ENCODE data around the gene ACTR2. TPM values are rescaled to one million over a fixed set of nuclear protein-coding genes. Genes with fewer than 3 reads are reported as not detected.

Gene ACTR2
- total RNA-seq, 1 donor from 2014 or later = 493 TPM

DNA sequence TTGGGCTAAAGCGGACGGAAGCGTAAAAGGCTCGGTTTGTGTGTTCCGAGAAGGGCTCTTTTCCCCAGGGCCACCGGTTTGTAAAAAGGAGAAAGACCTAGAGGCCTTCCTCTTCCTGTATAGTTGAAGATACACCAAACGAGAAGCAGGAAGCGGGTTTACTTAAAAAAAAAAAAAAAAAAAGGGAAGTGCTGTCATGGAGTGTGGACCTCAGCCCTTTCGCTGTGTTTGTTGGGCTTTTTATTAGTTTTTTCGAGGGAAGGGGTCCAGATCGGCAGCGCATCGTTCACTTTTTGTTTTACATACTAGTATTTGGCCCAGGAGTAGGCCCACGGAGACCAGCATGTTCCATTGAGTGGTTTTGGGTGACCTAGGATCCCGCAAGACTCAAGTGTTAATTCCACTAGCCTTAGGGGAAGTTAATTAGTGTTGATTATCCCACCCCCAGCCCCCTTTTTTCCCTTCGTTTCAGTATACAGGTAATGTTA, 676 bp downstream of the ACTR2 start:
- Histone ChIP-seq H2AFZ (ENCODE audit: low read depth, low read length) (peak overlapping the region; percentile 87), H3K79me2 (ENCODE audit: insufficient read depth, low read length) (peaks cover 70% of the 10 kb centered on the region)

DNA sequence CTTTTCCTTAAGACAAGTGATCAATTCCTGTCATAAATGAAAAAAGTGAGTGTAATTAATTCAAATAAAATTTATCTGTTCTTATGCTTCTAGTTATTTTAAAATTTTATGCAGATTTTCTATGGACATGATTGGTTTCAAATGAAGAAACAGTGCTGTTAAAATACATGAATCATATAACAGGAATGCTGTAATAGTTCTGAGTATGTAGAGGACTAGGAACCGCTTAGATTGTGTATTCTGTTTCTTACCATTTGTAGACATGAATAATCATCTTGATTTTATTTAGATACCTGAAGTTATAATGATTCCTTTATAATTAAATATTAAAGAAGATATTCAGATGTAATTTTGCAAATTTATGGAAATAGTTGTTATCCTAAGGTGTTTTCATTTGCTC, 3.5 kb downstream of the ACTR2 start:
- Mint-ChIP-seq H3K4me1 (ENCODE audit: low read depth, unreplicated experiment) (peaks cover 29% of the 10 kb centered on the region), H3K9me3 (ENCODE audit: unreplicated experiment) (no peaks in the 10 kb centered on the region), H3K27me3 (ENCODE audit: low read depth, unreplicated experiment) (no peaks in the 10 kb centered on the region), H3K36me3 (ENCODE audit: low read depth, unreplicated experiment) (peaks cover 9% of the 10 kb centered on the region), H3K4me3 (ENCODE audit: unreplicated experiment) (peak overlapping the region; percentile 72), H3K27ac (ENCODE audit: unreplicated experiment) (peak overlapping the region; percentile 93)
- Histone ChIP-seq H3K9me3 (ENCODE audit: insufficient read depth, low read depth, low read length) (no peaks in the 10 kb centered on the region), H3K4me3 (ENCODE audit: insufficient read depth, low read depth, low read length) (peak overlapping the region; percentile 31), H3K9ac (ENCODE audit: low read length) (no peak overlapping the region), H4K20me1 (ENCODE audit: insufficient read depth, low read length) (peaks cover 32% of the 10 kb centered on the region), H3K4me1 (ENCODE audit: insufficient read depth, low read length) (peaks cover 25% of the 10 kb centered on the region), H3K27ac (ENCODE audit: low read depth, low read length) (peak overlapping the region; percentile 84), H3K36me3 (ENCODE audit: insufficient read depth, low read length) (peaks cover 6% of the 10 kb centered on the region), H2AFZ (ENCODE audit: low read depth, low read length) (no peak overlapping the region), H3K4me2 (ENCODE audit: low read length) (peak overlapping the region; percentile 69), H3K79me2 (ENCODE audit: insufficient read depth, low read length) (peaks cover 98% of the 10 kb centered on the region), H3K27me3 (ENCODE audit: insufficient read depth, low read length) (no peaks in the 10 kb centered on the region)
- TF ChIP-seq, protein P1, sequence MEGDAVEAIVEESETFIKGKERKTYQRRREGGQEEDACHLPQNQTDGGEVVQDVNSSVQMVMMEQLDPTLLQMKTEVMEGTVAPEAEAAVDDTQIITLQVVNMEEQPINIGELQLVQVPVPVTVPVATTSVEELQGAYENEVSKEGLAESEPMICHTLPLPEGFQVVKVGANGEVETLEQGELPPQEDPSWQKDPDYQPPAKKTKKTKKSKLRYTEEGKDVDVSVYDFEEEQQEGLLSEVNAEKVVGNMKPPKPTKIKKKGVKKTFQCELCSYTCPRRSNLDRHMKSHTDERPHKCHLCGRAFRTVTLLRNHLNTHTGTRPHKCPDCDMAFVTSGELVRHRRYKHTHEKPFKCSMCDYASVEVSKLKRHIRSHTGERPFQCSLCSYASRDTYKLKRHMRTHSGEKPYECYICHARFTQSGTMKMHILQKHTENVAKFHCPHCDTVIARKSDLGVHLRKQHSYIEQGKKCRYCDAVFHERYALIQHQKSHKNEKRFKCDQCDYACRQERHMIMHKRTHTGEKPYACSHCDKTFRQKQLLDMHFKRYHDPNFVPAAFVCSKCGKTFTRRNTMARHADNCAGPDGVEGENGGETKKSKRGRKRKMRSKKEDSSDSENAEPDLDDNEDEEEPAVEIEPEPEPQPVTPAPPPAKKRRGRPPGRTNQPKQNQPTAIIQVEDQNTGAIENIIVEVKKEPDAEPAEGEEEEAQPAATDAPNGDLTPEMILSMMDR (IDR thresholded peaks at IDR 0.05; ENCODE audit: insufficient read depth, low read depth, low read length) = no peak
- TF ChIP-seq EZH2 (IDR thresholded peaks at IDR 0.05; ENCODE audit: insufficient read depth, low read length) = no peak
- DNase-seq (ENCODE audit: low read depth) (peak; percentile 54), FAIRE-seq (no peak)

More for the DNA sequence above, 676 bp downstream of the ACTR2 start:
- H3K27me3 ChIP-seq (ENCODE audit: insufficient read depth, low read length) = no peaks in the 10 kb centered on the region
- peak; percentile 37 for DNase-seq (ENCODE audit: low read depth)
- H3K9me3 ChIP-seq (ENCODE audit: insufficient read depth, low read depth, low read length) = no peaks in the 10 kb centered on the region
- peak overlapping the region; percentile 91 for H3K4me3 ChIP-seq (ENCODE audit: insufficient read depth, low read depth, low read length)
- H4K20me1 ChIP-seq (ENCODE audit: insufficient read depth, low read length) = peaks cover 13% of the 10 kb centered on the region
- H3K4me1 ChIP-seq (ENCODE audit: insufficient read depth, low read length) = peaks cover 25% of the 10 kb centered on the region
- H3K4me2 ChIP-seq (ENCODE audit: low read length) = peak overlapping the region; percentile 98
- Mint-ChIP-seq H3K4me1 (ENCODE audit: low read depth, unreplicated experiment) (peaks cover 19% of the 10 kb centered on the region), H3K4me3 (ENCODE audit: unreplicated experiment) (peak overlapping the region; percentile 98), H3K36me3 (ENCODE audit: low read depth, unreplicated experiment) (peaks cover 9% of the 10 kb centered on the region), H3K9me3 (ENCODE audit: unreplicated experiment) (no peaks in the 10 kb centered on the region), H3K27me3 (ENCODE audit: low read depth, unreplicated experiment) (no peaks in the 10 kb centered on the region), H3K27ac (ENCODE audit: unreplicated experiment) (peak overlapping the region; percentile 98)
- H3K9ac ChIP-seq (ENCODE audit: low read length) = peak overlapping the region; percentile 86
- peaks cover 4% of the 10 kb centered on the region for H3K36me3 ChIP-seq (ENCODE audit: insufficient read depth, low read length)
- no peak for FAIRE-seq
- TF ChIP-seq EZH2 (IDR thresholded peaks at IDR 0.05; ENCODE audit: insufficient read depth, low read length) = no peak
- TF ChIP-seq, protein P1 (IDR thresholded peaks at IDR 0.05; ENCODE audit: insufficient read depth, low read depth, low read length) = no peak
- peak overlapping the region; percentile 91 for H3K27ac ChIP-seq (ENCODE audit: low read depth, low read length)

GRCh38 chr2:65231892-65232477, 4.4 kb downstream of the ACTR2 start:
- TF ChIP-seq EZH2 (IDR thresholded peaks at IDR 0.05; ENCODE audit: insufficient read depth, low read length) = no peak
- TF ChIP-seq, protein P1 (IDR thresholded peaks at IDR 0.05; ENCODE audit: insufficient read depth, low read depth, low read length) = no peak
- Histone ChIP-seq H3K4me3 (ENCODE audit: insufficient read depth, low read depth, low read length) (peak overlapping the region; percentile 32), H3K4me2 (ENCODE audit: low read length) (peak overlapping the region; percentile 69), H2AFZ (ENCODE audit: low read depth, low read length) (no peak overlapping the region), H3K9me3 (ENCODE audit: insufficient read depth, low read depth, low read length) (no peaks in the 10 kb centered on the region), H4K20me1 (ENCODE audit: insufficient read depth, low read length) (peaks cover 41% of the 10 kb centered on the region), H3K27ac (ENCODE audit: low read depth, low read length) (peak overlapping the region; percentile 84), H3K36me3 (ENCODE audit: insufficient read depth, low read length) (peaks cover 6% of the 10 kb centered on the region), H3K79me2 (ENCODE audit: insufficient read depth, low read length) (peaks cover 98% of the 10 kb centered on the region), H3K4me1 (ENCODE audit: insufficient read depth, low read length) (peaks cover 19% of the 10 kb centered on the region), H3K9ac (ENCODE audit: low read length) (peak overlapping the region; percentile 51), H3K27me3 (ENCODE audit: insufficient read depth, low read length) (no peaks in the 10 kb centered on the region)
- H3K27me3 Mint-ChIP-seq (ENCODE audit: low read depth, unreplicated experiment) = no peaks in the 10 kb centered on the region
- H3K36me3 Mint-ChIP-seq (ENCODE audit: low read depth, unreplicated experiment) = peaks cover 9% of the 10 kb centered on the region
- peak overlapping the region; percentile 93 for H3K27ac Mint-ChIP-seq (ENCODE audit: unreplicated experiment)
- peaks cover 29% of the 10 kb centered on the region for H3K4me1 Mint-ChIP-seq (ENCODE audit: low read depth, unreplicated experiment)
- FAIRE-seq (no peak), DNase-seq (ENCODE audit: low read depth) (peak; percentile 58)
- H3K9me3 Mint-ChIP-seq (ENCODE audit: unreplicated experiment) = no peaks in the 10 kb centered on the region
- H3K4me3 Mint-ChIP-seq (ENCODE audit: unreplicated experiment) = peak overlapping the region; percentile 62
